ENCODE measurements around the gene SLC43A2.
"Not testable (repeated sequence)": the region's sequence is repeated elsewhere in the genome, so short reads cannot be mapped to it uniquely, and the experiment has no call there.

SLC43A2 gene

DNA sequence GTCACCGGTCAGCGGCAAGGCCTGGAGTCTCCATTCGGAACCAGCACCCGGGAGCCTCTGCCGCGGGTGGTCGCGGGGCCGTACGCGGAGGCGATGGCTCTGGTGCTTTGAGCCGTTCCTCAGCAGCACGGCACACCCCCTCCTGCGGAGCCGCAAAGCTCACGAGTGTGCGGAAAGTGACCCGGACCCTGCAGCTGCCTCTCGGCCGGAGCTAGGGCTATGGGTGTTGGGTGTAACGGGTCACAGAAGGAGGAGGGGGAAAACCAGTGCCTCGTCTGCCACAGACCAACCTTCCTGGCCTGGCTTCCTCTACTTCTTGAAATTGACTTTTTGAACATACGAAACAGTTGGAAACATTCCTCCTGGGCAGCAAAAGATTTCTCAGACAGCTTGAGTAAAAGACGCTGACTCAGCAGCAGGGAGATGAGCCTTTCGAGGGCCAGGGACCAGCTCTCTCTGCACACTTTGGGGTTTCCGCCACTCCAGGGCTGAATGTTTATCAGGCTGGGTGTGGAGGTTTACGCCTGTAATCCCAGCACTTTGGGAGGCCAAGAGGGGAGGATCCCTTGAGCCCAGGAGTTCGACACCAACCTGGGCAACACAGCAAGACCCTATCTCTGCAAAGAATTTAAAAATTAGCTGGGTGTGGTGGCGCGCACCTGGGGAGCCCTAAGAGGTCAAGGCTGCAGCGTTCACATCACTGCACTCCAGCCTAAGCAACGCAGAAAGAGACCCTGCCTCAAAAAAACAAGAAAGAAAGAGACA lies 39.6 kb downstream of the SLC43A2 start:
- no peak for FAIRE-seq

DNA sequence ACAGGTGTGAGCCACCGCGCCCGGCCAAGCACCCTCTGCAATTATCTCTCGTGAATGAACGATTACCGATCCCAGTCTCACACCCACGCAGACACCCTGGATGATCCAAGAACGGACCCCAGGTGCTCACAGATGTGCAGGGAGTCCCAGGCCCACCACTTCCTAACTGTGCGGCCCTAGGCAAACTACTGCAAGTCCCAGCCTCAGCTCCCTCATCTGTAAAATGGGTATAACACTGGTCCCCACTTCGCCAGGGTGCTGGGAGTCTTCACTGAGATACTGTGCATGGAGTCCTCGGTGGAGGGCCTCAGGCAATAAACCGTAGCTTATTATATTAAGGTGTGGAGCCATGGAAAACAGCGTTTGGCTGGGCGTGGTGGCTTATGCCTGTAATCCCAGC lies 44.5 kb downstream of the SLC43A2 start:
- FAIRE-seq: no peak

DNA sequence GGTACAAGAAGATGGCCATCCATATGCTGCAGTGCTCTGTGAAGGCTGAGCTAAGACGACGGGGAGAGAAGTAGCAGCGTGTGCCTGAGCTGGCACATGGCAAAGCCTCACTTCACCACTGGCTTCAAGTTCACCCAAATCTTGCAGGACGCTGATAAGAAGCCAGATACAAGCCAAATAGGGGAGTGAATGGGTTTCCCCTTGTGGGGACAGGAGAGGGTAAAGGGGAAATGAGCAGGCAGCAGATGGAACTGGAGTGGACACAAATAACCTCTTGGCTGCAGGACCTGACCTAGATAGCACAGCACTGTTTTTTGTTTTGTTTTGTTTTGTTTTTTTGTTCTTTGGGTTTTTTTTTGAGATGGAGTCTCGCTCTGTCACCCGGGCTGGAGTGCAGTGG lies 45.1 kb downstream of the SLC43A2 start:
- FAIRE-seq: no peak

DNA sequence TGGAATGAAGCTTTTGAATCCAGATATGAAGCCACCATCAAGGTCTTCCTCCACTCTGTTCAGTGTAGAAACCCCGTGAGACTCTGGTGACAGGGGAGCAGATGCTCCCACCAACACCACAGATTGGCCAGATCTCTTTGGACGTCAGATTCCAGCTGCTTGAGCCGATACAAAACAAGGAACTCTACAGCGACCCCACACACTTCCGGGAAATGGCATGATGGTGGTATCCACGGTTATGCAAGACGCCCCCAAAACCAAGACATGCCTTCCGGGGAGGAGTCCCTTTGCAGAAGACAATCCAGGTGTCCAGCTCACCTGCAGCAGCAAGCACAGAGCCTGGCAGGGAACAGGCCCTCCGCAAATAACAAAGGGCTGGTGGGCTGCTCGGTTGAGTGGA lies 46.3 kb downstream of the SLC43A2 start:
- FAIRE-seq: no peak

DNA sequence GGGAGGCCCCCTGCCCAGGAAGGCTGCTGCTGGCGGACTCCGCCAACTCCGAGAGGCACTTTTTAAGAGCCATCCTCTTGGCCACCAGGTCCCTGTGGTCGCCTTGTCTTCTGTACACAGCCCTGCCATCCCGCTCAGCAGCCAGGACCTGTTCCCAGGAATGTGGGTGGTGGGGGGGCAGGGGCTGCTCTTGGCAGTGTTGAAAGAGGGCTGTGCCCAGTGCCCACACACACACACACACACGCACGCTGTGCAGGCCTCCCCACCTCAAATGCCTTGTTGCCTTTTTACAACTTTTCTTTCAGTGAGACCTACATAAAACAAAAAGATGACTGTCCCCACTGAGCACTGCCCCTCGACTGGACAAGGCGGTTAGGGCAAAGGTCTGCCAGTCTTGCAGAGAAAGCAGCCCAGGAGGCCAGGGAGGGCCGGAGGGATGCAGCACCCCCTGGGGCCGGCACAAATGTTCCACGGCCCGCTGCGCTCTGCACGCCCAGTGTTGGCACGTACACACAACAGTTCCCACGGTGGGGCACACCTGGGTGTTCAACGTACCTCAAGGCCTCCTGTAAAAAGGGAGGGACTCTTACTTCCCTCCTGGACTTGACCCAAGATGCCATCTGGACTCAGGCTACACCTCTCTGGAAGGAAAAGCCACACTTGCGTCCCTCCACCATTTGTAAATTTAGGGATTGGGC lies 47.5 kb downstream of the SLC43A2 start:
- no peak for FAIRE-seq

DNA sequence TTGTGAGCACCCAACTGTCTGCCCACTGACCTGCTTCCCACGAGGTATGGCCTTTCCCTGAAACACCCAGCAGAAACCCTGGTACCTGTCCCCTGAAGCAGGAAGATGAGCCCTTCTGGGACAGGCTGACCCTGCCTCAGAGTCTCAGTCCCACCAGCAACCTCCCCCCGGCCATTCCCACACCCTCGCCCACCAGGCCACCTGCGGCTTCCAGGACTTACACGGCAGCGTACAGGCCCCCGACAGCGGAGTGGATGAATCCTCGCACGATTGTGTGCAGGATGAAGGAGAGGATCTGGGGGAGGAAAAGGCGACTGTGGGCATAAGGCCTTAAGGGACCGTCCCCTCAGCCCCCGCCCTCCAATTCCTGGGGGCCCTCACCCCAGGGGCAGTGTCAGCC lies 50.6 kb downstream of the SLC43A2 start:
- FAIRE-seq: no peak

DNA sequence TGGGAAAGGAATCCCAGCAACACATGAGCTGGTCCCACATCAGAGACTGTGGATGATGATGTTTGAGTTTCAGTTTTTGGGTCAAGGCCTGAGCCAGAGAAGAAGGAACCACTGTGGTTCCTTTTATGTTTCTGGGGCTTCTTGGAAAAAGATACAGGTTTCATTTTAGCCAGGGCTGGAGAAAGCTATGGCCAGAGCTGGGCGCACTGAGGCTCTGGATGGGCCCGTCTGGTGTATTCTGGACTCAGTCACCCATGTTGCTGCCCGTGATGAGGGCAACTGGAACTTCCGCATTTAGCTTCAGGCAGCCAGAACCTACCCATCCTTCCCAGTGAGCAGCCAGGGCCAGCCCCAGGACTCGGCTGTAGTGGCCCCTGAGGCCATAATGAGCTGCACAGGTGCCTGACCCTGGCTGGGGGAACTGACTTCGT lies 51.0 kb downstream of the SLC43A2 start:
- no peak for FAIRE-seq

DNA sequence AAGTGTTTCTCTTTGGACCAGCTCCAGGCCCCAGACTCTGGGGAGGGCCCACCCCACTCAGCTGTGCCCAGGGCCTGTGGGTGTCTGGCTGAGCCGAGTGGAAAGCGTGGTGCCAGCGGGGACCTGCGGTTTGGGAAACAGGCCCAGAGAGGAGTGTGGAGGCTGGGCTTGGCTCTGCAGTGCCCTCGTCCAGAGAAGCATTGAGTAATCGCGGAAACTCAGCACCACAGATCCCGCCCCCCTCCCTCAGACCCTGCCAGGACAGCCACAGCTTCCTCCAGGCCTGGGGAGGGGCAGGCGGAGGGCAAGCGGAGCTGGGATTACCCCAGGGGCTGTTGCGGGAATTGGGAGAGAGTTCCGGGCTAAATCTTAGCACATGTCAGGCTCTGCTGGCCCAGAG lies 51.5 kb downstream of the SLC43A2 start:
- FAIRE-seq: no peak

DNA sequence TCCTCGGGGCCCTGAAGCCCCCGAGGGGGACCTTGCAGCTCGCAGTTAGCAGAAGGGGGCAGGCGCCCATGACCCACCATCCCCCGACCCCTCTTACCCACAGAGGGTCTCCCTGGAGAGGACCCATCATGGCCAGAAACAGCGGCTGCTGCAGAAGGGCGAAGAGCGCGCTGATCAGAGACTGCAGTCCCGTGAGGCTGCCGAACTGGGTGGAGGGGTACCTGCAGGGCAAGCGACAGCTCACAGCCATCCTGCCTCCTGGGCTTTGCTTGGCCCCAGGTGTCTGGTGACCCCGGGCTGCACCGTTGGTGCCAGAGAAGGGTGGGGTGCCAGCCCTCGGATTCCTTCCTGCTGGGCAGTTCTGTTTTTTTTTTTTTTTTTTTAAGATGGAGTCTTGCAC lies 52.1 kb downstream of the SLC43A2 start:
- no peak for FAIRE-seq

DNA sequence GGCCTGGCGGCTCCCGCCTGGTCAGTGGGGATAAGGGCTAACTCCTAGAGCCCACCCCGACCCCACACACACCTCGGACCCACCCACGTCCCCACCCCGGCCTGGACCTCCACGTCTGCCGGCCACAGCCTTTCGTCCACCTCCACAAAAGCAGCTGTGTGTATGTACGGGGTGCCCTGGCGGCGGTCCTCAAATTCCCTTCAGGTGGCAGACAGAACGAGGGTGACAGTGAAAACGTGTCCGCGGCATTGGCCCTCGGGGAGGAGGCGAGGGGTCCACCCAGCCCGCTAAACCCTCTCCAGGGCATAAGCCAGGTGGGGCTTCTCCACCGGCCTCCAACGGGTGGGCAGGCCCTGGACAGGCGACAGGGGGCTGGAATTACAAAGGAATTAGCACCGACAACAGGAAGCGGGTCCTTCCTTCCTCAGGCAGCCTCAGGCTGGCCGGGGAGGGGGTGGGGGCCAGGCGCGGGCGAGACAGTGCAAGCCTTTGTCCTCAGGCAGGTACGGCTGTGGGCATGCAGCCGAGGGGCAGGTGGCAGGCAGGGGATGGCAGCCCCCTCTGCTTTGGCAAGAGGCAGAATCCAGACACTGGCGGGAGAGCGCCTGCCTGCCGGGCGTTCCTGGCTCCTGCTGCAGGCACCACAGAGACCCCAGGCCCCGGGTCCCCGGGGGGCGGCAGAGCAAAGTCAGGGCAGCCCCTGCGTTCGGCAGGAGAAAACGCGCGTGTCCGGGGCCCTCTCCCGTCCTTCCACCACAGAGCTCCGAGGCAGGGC lies 53.8 kb downstream of the SLC43A2 start:
- FAIRE-seq: no peak

DNA sequence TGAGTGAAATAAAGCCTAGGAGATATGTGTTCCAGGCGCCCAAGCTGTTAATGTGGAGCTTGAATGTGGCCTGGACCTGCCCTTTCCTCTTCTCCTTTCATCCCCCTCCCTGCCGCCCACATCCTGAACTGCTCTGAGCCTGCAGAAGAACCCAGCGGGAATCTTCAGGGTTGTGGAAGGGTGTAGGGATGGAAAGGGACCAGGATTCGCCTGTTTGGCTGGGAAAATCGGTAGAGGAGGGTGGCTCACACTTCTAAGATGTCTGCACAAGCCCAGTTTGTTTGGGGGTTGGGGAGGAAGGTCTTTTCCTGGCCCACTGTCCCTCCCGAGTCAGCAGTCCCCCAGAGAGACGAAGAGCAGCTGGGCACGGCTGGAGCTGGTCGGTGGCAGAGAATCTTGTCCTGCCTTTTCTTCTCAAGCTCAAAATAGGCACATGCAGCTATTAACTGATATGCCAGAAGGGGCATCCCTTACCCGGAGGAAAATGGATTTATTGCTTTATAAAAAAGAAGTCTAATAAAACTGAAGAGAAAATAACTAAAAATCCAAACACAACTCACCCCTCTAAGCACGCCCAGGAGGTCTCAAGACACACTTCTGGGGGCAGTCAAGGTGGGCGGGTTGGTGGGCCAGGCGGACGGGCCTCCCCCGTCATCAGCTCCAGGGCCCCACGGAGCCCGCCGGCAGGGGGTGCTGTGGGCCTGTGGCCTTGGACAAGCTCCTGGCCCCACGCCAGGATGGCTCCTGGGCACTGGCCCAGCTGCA lies 54.5 kb downstream of the SLC43A2 start:
- FAIRE-seq: no peak

DNA sequence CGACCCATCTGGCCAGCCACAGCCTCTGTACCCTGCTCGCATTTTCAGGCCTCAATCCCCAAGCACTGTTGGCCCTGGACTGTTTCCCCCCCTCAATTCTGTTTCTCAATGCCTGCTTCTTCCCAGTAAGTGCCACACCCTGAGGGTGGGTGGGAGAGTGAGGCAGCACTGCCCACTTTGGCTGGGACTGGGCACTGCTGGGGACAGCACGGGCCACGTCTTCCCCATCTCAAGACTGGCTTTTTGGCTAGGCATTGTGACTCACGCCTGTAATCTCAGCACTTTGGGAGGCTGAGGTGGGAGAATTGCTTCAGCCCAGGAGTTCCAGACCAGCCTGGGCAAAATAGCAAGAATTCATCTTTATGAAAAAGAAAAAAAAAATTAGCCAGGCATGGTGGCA lies 56.0 kb downstream of the SLC43A2 start:
- FAIRE-seq: not testable (repeated sequence)

DNA sequence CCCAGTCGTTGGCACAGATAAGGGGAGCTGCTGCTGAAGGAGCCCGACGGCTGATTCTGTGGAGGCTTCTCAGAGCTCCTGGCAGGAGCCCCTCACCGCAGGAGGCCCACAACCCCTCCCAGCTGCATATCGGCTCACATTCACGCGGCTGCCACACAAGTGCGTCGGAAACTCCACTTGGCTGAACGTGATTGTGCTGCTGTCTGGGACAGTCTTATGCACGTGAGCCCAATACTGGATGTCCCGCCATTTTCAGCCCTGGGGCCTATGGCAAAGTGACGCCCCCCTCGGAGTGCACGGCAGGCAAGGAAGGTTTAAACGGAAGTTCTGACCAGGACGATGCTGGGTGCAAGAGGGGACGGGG lies 57.3 kb downstream of the SLC43A2 start:
- no peak for FAIRE-seq

DNA sequence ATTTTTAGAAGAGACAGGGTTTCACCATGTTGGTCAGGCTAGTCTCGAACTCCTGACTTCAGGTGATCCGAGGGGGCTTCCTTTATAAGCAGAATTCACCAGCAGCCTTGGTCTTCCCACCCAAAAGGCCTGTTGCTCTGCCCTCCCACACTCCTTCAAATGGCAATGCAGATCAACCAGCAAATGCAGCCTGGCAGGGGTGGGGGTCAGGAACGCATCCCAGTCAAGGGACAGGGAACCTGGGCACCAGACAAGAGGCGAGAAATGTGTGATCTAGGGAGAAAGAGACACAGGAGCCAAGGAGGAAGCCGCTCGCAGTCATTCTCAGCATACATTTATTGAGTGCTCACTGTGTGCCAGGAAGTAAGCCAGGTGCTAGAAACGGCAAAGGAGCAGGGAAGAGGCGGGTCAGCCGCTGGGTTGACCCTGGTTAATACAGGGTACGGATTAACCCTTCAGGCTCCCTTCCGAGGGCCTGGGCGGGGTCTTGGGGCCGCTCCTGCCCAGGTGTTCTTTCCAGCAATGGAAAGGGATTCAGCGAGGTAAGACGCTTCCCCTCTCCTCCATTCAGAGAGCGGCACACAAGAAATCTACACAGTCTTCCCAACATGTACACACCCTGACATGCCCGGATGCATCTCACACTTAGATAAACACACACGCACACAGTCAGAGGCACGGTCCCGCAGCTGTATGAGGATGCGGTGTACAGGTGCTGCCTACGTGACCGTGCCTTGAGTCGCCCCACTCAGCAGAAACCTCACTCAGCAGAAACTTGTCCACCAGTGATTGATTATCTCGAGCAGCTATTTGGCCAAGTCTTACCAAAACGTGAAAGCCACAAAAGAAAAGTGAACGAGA lies 59.5 kb downstream of the SLC43A2 start:
- FAIRE-seq: no peak

DNA sequence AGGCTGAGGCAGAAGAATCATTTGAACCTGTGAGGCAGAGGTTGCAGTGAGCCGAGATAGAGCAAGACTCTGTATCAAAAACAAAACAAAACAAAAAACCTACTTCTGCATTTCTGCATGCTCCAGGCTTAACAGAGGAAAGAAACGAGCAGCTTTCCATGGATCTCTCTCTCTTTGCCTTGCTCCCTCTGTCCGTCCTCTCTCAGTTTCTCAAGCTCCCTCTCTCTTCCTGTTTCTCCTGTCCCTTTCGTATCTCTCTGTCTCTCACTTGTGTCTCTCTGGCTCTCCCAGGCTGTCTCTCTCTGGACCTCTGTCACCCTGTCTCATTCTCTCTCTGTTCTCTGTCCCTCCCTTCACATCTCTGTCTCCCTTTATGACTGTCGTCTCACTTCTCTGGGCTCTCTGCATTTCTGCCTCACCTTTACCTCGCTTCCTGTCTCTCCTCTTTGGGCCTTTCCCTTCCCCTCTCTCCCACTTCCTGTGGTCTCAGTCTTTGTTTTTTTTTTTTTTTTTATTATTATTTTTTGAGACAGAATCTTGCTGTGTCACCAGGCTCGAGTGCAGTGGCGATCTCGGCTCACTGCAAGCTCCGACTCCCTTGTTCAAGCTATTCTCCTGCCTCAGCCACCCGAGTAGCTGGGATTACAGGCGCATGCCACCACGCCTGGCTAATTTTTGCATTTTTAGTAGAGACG lies 62.0 kb downstream of the SLC43A2 start:
- no peak for FAIRE-seq

DNA sequence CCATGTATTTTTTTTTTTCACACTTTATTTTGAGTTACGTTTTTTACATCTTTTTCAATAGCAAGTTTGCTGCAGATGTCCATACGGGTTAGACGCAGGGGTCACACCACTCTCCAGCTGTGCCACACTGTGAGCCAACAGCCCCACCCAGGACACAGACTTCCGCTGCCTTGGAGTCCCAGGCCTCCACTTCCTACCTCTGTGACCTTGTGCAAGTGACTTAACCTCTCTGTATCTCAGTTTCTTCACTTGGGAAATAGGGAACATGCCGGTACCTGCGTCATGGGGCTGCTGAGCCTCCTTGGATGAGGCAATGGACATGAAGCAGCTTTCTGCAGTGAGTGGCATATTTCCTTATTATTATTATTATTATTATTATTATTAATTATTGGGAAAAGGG lies 62.8 kb downstream of the SLC43A2 start:
- no peak for FAIRE-seq

DNA sequence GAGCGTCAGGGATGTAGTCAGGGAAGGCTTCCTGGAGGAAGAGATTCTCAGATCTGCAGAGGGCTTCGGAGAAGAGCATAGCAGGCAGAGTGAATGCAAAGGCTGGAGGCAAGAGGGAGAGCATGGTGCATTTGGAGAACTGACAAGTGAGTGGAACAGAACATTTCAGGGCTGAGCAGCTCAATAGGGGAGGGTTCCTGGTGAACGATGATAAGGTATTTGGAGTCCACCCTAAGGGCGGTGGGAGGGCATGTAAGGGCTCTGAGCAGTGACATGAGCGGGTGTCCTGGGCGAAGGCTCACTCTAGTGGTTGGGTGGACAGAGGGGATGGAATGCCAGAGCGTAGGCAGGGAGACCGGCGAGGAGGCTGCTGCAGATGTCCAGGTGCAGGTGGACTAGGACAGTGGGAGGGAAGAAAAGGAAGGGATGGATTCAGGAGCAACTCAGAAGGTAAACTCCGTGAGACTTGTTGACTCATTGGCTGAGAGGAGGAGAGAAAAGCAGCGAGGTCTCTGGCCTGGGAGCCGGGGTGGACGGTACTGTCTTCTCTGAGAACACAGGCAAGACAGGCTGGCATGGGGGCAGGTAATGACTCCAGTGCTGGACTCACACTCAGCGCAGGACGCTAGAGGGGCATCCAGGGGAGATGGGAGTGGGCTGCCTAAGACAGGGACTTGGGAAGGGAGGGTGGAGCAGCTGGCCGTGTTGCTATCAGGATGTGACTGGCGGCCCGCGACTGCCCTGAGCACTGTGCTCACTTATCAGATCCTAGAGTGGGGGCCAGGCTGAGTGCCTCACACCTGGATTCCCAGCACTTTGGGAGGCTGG lies 64.6 kb downstream of the SLC43A2 start:
- FAIRE-seq: no peak

DNA sequence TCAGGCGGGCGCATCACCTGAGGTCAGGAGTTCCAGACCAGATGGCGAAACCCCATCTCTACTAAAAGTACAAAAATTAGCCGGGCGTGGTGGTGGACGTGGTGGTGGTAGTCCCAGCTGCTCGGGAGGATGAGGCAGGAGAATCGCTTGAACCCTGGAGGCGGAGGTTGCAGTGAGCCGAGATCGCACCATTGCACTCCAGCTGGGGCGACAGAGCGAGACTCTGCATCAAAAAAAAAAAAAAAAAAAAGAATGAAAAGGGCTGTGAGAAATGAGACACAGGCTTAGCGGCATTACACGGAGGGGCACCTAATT lies 65.2 kb downstream of the SLC43A2 start:
- not testable (repeated sequence) for FAIRE-seq

DNA sequence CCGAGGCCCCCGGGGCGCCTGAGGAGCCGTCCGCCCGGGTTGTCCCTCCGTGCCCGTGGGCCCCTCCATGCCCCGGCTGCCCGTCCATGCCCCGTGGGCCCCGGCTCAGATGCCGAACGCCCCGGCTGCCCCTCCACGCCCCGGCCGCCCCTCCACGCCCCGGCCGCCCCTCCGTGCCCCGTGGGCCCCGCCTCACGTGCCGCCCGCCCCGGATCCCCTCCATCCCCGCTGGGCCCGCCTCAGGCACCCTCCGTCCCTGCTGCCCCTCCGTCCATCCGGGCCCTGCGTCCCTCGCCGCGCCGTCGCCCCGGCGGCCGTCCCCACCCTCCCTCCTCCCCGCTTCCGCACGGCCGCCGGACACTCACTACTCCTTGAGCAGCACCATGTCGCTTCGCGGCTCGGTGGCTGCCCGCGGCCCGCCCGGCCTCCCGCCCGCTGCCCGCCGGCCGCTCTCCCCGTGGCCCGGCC lies 66.4 kb downstream of the SLC43A2 start:
- no peak for FAIRE-seq

DNA sequence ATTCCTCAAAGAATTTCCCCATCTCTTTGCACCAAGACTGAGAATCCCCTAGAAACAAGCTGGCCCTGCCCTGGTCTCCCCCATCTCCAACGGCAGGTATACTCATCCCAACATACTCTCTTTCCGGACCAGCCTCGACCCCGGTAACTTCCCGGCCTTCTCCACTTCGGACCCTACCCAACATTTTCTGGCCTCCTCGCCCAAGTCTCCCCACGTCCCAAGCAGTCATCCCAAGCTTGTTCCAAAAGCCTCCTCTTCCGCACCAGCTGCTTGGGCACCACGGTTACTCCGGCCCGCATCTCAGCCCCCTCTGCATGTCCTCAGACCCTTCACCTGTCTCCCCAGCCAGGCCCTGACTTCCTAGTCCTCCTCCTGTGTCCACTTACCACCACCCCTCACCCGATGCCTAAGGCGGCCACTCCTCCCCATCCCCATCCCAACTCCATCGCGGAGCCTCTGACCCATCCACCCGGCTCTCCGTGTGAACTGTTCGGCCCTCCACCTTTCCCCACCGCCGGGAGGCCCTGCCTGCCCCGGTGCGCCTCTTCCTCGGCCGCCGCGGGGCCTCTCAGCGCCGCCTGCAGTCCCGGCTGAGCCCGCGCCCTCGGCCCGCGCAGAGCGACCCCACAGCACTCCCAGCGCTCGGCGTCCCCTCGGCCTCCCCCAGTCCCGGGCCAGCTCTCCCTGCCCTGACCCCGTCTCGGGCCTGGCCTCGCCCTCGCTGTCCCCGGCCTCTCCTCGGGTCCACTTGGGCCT lies 67.0 kb downstream of the SLC43A2 start:
- FAIRE-seq: no peak

Measured in A204.1 (cell line).